ACC112 (cell line): ENCODE results near the gene ARPC5L.

ENCODE experiments used
- H2AFZ ChIP-seq: fragments of 200-600 bp; sonication (generic); one replicate; pipeline ENCODE4 v1.6.0; 2017; ENCODE audit warnings: antibody characterized with exemption, low read length; ENCODE audit not compliant: unreplicated experiment
- H3K27ac ChIP-seq: fragments of 200-600 bp; sonication (generic); 2 replicates; pipeline ENCODE4 v1.5.1; 2014; ENCODE audit warnings: low read depth, mild to moderate bottlenecking, antibody characterized with exemption, low read length, moderate library complexity
- H3K27me3 ChIP-seq: fragments of 200-600 bp; sonication (generic); 2 replicates; pipeline ENCODE4 v1.6.1; 2014; ENCODE audit warnings: mild to moderate bottlenecking, antibody characterized with exemption, low read length, moderate library complexity, mixed read lengths; ENCODE audit not compliant: insufficient read depth
- H3K36me3 ChIP-seq: fragments of 200-600 bp; sonication (generic); 2 replicates; pipeline ENCODE4 v1.6.1; 2016; ENCODE audit warnings: mild to moderate bottlenecking, antibody characterized with exemption, low read length, moderate library complexity, mixed read lengths; ENCODE audit not compliant: insufficient read depth
- H3K4me1 ChIP-seq: fragments of 200-600 bp; sonication (generic); one replicate; pipeline ENCODE4 v1.6.1; 2016; ENCODE audit warnings: low read length, mixed read lengths; ENCODE audit not compliant: insufficient read depth, unreplicated experiment, control insufficient read depth
- H3K4me3 ChIP-seq: fragments of 200-600 bp; sonication (generic); 2 replicates; pipeline ENCODE4 v1.5.1; 2014; ENCODE audit warnings: mild to moderate bottlenecking, low read depth, low read length
- H3K79me2 ChIP-seq: fragments of 200-600 bp; sonication (generic); one replicate; pipeline ENCODE4 v1.6.0; 2016; ENCODE audit warnings: low read length; ENCODE audit not compliant: control insufficient read depth, unreplicated experiment, insufficient read depth

ARPC5L gene

GRCh38 chr9:124855566-124855943, 6.4 kb upstream of the ARPC5L start:
- no peak overlapping the region for H3K27ac ChIP-seq
- no peaks in the 10 kb centered on the region for H3K27me3 ChIP-seq
- peaks cover 19% of the 10 kb centered on the region for H3K36me3 ChIP-seq
- H3K79me2 ChIP-seq, result peaks cover 18% of the 10 kb centered on the region
- no peak overlapping the region for H2AFZ ChIP-seq
- peaks cover 30% of the 10 kb centered on the region for H3K4me1 ChIP-seq
- H3K4me3 ChIP-seq, result no peak overlapping the region

GRCh38 chr9:124855944-124856765, 5.8 kb upstream of the ARPC5L start:
- Histone ChIP-seq H3K36me3 (peaks cover 24% of the 10 kb centered on the region), H3K79me2 (peaks cover 24% of the 10 kb centered on the region), H2AFZ (no peak overlapping the region), H3K27me3 (no peaks in the 10 kb centered on the region), H3K27ac (no peak overlapping the region), H3K4me3 (no peak overlapping the region), H3K4me1 (peaks cover 30% of the 10 kb centered on the region)

DNA sequence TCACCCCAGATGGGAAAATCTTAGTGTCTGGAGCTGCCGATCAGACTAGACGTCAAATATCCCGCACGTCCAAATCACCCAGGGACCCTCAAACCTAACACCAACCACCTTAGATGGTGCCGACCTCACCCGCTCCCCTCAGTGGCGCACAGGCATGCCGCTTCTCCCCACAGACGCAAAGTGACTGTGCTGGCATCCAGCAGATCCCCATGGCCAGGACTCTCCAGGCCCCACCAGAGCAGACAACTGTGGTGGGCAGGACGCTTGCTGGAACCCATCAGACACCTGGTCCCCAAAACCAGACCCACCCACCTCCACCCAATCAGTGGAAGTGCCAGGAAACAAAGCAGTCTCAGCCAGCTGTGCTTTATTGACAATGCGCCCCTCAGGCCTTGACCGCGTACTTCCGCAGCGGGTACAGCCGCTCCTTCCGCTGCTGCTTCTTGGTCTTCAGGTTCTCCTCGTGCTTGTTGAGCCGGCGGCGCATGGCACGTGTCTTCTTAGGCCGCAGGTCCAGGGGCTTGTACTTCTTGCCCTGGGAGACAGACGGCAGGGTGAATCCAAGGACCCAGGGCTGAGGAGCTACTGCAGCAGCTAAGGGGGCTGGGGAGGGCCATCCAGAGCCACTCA, 4.3 kb upstream of the ARPC5L start:
- Histone ChIP-seq H3K4me1 (peaks cover 25% of the 10 kb centered on the region), H3K27ac (no peak overlapping the region), H3K36me3 (peaks cover 24% of the 10 kb centered on the region), H3K79me2 (peaks cover 30% of the 10 kb centered on the region), H3K4me3 (no peak overlapping the region), H3K27me3 (no peaks in the 10 kb centered on the region), H2AFZ (no peak overlapping the region)

DNA sequence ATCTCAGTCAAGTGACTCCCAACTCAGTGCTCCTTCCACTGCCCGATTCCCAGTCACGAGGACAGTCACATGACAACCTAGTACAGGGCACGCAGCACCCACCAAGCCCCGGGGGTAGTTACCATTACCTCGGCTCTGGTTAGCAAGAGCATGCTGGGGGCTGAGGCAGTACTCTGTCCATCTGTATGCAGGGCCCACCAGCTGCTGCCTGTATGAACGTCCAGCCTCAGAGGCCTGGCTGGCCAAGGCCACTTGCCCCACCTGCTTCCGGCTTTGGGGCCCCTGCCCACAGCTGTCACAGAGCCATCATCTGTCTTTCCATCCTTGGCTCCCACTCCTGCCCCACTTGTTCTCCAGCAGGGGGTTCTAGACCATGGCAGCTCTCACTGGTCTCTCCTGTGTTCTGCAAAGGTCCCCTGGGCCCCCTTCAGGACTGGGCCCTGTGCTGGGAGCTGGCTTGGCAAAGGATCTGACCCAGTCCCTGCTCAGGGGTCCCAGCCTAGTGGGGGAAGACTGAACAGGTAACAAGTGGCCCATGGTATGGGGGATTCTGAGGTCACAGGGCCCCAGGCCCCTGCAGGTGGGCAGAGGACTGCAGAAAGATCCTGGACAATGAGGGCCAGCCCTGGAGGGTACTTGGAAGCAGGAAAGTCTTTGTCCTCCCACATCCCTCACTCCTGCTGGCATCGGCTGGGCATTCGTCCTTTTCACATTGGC, 3.4 kb upstream of the ARPC5L start:
- Histone ChIP-seq H3K36me3 (peaks cover 24% of the 10 kb centered on the region), H2AFZ (no peak overlapping the region), H3K79me2 (peaks cover 30% of the 10 kb centered on the region), H3K27ac (no peak overlapping the region), H3K4me1 (peaks cover 26% of the 10 kb centered on the region), H3K4me3 (no peak overlapping the region), H3K27me3 (no peaks in the 10 kb centered on the region)

GRCh38 chr9:124859803-124860581, 1.9 kb upstream of the ARPC5L start:
- Histone ChIP-seq H2AFZ (no peak overlapping the region), H3K27me3 (no peaks in the 10 kb centered on the region), H3K4me3 (peak overlapping the region; percentile 88), H3K4me1 (peaks cover 29% of the 10 kb centered on the region), H3K27ac (no peak overlapping the region), H3K79me2 (peaks cover 30% of the 10 kb centered on the region), H3K36me3 (peaks cover 24% of the 10 kb centered on the region)

- Histone ChIP-seq H3K4me1 (peaks cover 29% of the 10 kb centered on the region), H3K27ac (no peak overlapping the region), H2AFZ (no peak overlapping the region), H3K4me3 (peak overlapping the region; percentile 88), H3K79me2 (peaks cover 30% of the 10 kb centered on the region), H3K27me3 (no peaks in the 10 kb centered on the region), H3K36me3 (peaks cover 24% of the 10 kb centered on the region)
Measured at GRCh38 chr9:124860582-124861341, 1.2 kb upstream of the ARPC5L start.

DNA sequence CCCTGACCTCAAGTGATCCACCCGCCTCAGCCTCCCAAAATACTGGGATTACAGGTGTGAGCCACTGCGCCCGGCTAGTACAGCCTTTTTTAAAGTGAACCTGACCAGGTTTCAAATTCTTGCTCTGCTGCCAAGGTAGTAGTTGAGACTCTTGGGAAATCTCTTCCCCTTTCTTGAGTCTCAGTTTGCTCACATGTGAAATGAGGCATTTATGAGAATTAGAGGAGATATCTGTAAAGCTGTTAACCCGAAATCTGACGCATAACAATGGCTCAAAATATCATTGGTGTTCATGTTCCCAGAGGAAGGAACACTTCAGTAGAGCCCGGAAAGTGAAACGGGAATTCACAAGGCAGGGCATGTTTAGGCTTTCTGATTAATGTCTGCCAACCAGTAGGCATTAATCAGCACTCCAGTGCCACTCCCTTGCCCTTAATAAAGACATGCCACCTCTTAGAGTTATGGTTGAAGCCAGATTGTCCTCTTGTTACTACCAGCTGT, 1.5 kb downstream of the ARPC5L start:
- Histone ChIP-seq H3K4me3 (no peak overlapping the region), H2AFZ (peak overlapping the region; percentile 4), H3K27ac (no peak overlapping the region), H3K79me2 (peaks cover 42% of the 10 kb centered on the region), H3K36me3 (peaks cover 22% of the 10 kb centered on the region), H3K27me3 (no peaks in the 10 kb centered on the region), H3K4me1 (peaks cover 29% of the 10 kb centered on the region)

- H3K4me3 ChIP-seq, result peak overlapping the region; percentile 78
- H2AFZ ChIP-seq, result peak overlapping the region; percentile 80
- H3K36me3 ChIP-seq, result peaks cover 17% of the 10 kb centered on the region; the same call in 1 of the 2 replicates
- peaks cover 33% of the 10 kb centered on the region for H3K4me1 ChIP-seq
- no peaks in the 10 kb centered on the region for H3K27me3 ChIP-seq
- peak overlapping the region; percentile 83 for H3K27ac ChIP-seq
- H3K79me2 ChIP-seq, result peaks cover 61% of the 10 kb centered on the region
Measured at GRCh38 chr9:124868511-124869465, 6.9 kb downstream of the ARPC5L start.

GRCh38 chr9:124869466-124869985, 7.6 kb downstream of the ARPC5L start:
- Histone ChIP-seq H3K79me2 (peaks cover 69% of the 10 kb centered on the region), H3K27me3 (no peaks in the 10 kb centered on the region), H3K4me1 (peaks cover 33% of the 10 kb centered on the region), H3K36me3 (peaks cover 19% of the 10 kb centered on the region; the same call in 1 of the 2 replicates), H3K4me3 (peak overlapping the region; percentile 78), H2AFZ (peak overlapping the region; percentile 80), H3K27ac (peak overlapping the region; percentile 83)
